Sigmoid colon (tissue), 4 donors: ENCODE results near the gene ENPP6.

Source experiments
- EP300 ChIP-seq, 4 donors: sonication (generic); formaldehyde crosslinking; IDR thresholded peaks; one replicate each; pipeline ENCODE4 v1.6.1; 2017; ENCODE audit warnings: antibody characterized with exemption in 4 of 4
- POLR2A ChIP-seq, 2 donors: fragments of 450-650 bp; IDR thresholded peaks; one replicate each; pipeline ENCODE4 v1.6.1; 2016; ENCODE audit warnings: antibody characterized with exemption in 2 of 2, mild to moderate bottlenecking in 2 of 2, moderate library complexity in 2 of 2
- POLR2AphosphoS5 ChIP-seq, 4 donors: sonication (generic); formaldehyde crosslinking; IDR thresholded peaks; one replicate each; pipeline ENCODE4 v1.6.1; 2017; ENCODE audit warnings: antibody characterized with exemption in 4 of 4
- TF ChIP-seq, protein P1 (sequence below), 4 experiments: fragments of 450-650 bp in 3 of 4; fragments of 200-600 bp in 1 of 4; IDR thresholded peaks; one replicate each; pipeline ENCODE4 v1.5.1; 2016 to 2019; ENCODE audit warnings: antibody characterized with exemption in 4 of 4, mild to moderate bottlenecking in 3 of 4, moderate library complexity in 2 of 4

DNA sequence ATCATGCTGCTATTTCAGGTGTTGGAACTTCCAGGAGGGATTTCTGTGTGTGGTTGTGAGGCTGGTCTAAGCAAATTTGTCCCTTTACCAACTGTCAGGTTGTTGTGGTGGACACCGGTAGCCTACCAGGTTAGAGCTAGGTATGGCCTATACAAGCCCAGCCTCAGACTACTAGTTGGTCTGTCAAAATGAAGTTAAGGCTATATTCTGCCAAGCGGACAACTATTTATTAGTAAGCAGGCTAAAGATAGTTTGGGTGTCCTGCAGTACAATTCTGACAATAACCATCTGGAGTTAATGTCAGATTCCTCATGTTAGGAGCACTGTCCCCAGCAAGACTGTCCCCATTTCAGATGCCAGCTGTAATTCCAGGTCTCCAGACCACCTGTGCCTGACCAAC lies 13.9 kb upstream of the ENPP6 start:
- no peak for TF ChIP-seq EP300 (IDR thresholded peaks at IDR 0.05)
- TF ChIP-seq, protein P1, sequence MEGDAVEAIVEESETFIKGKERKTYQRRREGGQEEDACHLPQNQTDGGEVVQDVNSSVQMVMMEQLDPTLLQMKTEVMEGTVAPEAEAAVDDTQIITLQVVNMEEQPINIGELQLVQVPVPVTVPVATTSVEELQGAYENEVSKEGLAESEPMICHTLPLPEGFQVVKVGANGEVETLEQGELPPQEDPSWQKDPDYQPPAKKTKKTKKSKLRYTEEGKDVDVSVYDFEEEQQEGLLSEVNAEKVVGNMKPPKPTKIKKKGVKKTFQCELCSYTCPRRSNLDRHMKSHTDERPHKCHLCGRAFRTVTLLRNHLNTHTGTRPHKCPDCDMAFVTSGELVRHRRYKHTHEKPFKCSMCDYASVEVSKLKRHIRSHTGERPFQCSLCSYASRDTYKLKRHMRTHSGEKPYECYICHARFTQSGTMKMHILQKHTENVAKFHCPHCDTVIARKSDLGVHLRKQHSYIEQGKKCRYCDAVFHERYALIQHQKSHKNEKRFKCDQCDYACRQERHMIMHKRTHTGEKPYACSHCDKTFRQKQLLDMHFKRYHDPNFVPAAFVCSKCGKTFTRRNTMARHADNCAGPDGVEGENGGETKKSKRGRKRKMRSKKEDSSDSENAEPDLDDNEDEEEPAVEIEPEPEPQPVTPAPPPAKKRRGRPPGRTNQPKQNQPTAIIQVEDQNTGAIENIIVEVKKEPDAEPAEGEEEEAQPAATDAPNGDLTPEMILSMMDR (IDR thresholded peaks at IDR 0.05) = no peak
- no peak for TF ChIP-seq POLR2A (IDR thresholded peaks at IDR 0.05)
- TF ChIP-seq POLR2AphosphoS5 (IDR thresholded peaks at IDR 0.05) = no peak
